ENCODE data around the gene RAP1GAP. TPM values are rescaled to one million over a fixed set of nuclear protein-coding genes. Genes with fewer than 3 reads are reported as not detected.

RAP1GAP gene
- total and polyA plus RNA-seq, 2 of the 13 experiments (the other 11 are each of a cell fraction or from before 2014, with no cell fraction given), result 11.9 to 37.5 TPM

- Histone ChIP-seq H3K4me1 (ENCODE audit: insufficient read depth, low read length) (peaks cover 21% of the 10 kb centered on the region), H2AFZ (ENCODE audit: low read length) (no peak overlapping the region), H3K27ac (ENCODE audit: extremely low read length, insufficient read depth, low read length) (no peak overlapping the region), H3K9ac (ENCODE audit: insufficient read depth, low read depth, low read length) (no peak overlapping the region), H4K20me1 (ENCODE audit: insufficient read depth, low read length) (no peaks in the 10 kb centered on the region), H3K27me3 (ENCODE audit: control insufficient read depth in 1 of 2, insufficient read depth in 2 of 2, low read length in 2 of 2) (peaks cover 2 to 47% of the 10 kb centered on the region in 2 experiments; a peak in 4 of 5 replicates), H3K36me3 (replicated peaks in 1 of 2; ENCODE audit: control insufficient read depth in 1 of 2, insufficient read depth in 2 of 2, low read length in 2 of 2) (no peaks in the 10 kb centered on the region), H3K79me2 (ENCODE audit: insufficient read depth, low read length) (no peaks in the 10 kb centered on the region), H3K4me2 (ENCODE audit: low read depth, low read length) (no peak overlapping the region), H3K9me3 (ENCODE audit: low read length) (no peaks in the 10 kb centered on the region), H3K4me3 (replicated peaks in 1 of 3; ENCODE audit: insufficient read depth in 1 of 3, low read depth in 2 of 3, low read length in 3 of 3) (no peak overlapping the region)
- 5% methylated on average over 1 of the region's 1 CpG for WGBS (ENCODE audit: low lambda C conversion rate)
- ChIA-PET POLR2A (no interaction called here), CTCF (ENCODE audit: low intra/inter-chr PET ratio, low total read pairs) (no interaction called here)
- intact Hi-C loops (cut with micrococcal nuclease; ENCODE audit: unreplicated experiment), result no loop called here
- in situ Hi-C loops (cut with HindIII; ENCODE audit: extremely low pct_ligation_motif_present, low pct_unique_long_range_greater_than_20kb), result no loop called here
- TF ChIP-seq ZNF546 (CRISPR knock-in tag; conservative IDR thresholded peaks at IDR 0.05) (no peak), MTA1 (CRISPR knock-in tag; IDR thresholded peaks at IDR 0.05; ENCODE audit: borderline replicate concordance) (no peak), ZNF646 (CRISPR knock-in tag; IDR thresholded peaks at IDR 0.05) (no peak), ZNF83 (CRISPR knock-in tag; IDR thresholded peaks at IDR 0.05; ENCODE audit: borderline replicate concordance) (no peak)
- no peak for FAIRE-seq
- no peak for DNase-seq (ENCODE audit: low spot score)
- no peak for ATAC-seq
- no TSS peak for BruUV-seq (replicated peaks)
Observed at GRCh38 chr1:21552715-21553114, 116.4 kb downstream of the RAP1GAP start.

Measured in HepG2 (cell line).